WTC11 (cell line): ENCODE measurements around the gene HYAL1. TPM values are rescaled to one million over a fixed set of nuclear protein-coding genes. Genes with fewer than 3 reads are reported as not detected.
A peak's percentile ranks its signal among the peaks of the same experiment; 100 is the strongest.

Source experiments
- ATAC-seq: fragments of 200-7000 bp; cut with Tn5 transposase; 2 replicates; pipeline ENCODE4 v1.10.0; 2021; ENCODE audit warnings: mild to moderate bottlenecking, moderate library complexity
- CTCF ChIA-PET: fragments of 300-600 bp; sonication (Branson Sonifier 250); formaldehyde crosslinking; loops from one replicate; lab custom pipeline; 2021; ENCODE audit warnings: antibody characterized with exemption; lab: Charles Lee
- POLR2A ChIA-PET: fragments of 350-600 bp; sonication (Branson Sonifier 250); formaldehyde crosslinking; loops from one replicate; lab custom pipeline; 2021; ENCODE audit warnings: antibody characterized with exemption; lab: Charles Lee
- DNase-seq: peaks from one replicate; pipeline ENCODE4 v3.0.0; 2021; ENCODE audit warnings: low spot score
- H3K27ac Mint-ChIP-seq: 2 replicates; pipeline ENCODE4 v1.8.0; 2021; ENCODE audit warnings: mixed read lengths
- H3K27me3 Mint-ChIP-seq: 2 replicates; pipeline ENCODE4 v1.8.0; 2021; ENCODE audit warnings: low read depth, mild to moderate bottlenecking, moderate library complexity, mixed read lengths
- H3K36me3 Mint-ChIP-seq: 2 replicates; pipeline ENCODE4 v1.8.0; 2021; ENCODE audit warnings: mixed read lengths
- H3K4me1 Mint-ChIP-seq: 2 replicates; pipeline ENCODE4 v1.8.0; 2022; ENCODE audit warnings: mixed read lengths
- H3K4me3 Mint-ChIP-seq: 2 replicates; pipeline ENCODE4 v1.8.0; 2021; ENCODE audit warnings: mild to moderate bottlenecking, moderate library complexity, mixed read lengths
- H3K9me3 Mint-ChIP-seq: 2 replicates; pipeline ENCODE4 v1.8.0; 2021; ENCODE audit warnings: mixed read lengths
- CREB1 ChIP-seq: sonication (generic); formaldehyde crosslinking; IDR thresholded peaks from 2 replicates; pipeline ENCODE4 v1.8.0; 2023; ENCODE audit warnings: mild to moderate bottlenecking, missing genetic modification reagents
- ETV6 ChIP-seq: sonication (generic); formaldehyde crosslinking; IDR thresholded peaks from 2 replicates; pipeline ENCODE4 v1.8.1; 2022; ENCODE audit warnings: mild to moderate bottlenecking, missing genetic modification reagents
- FOXK1 ChIP-seq: sonication (generic); formaldehyde crosslinking; IDR thresholded peaks from 2 replicates; pipeline ENCODE4 v1.8.0; 2022; ENCODE audit warnings: mild to moderate bottlenecking, moderate library complexity, missing genetic modification reagents
- JUN ChIP-seq: sonication (generic); formaldehyde crosslinking; IDR thresholded peaks from 2 replicates; pipeline ENCODE4 v1.8.0; 2023; ENCODE audit warnings: mild to moderate bottlenecking, missing genetic modification reagents
- KAT7 ChIP-seq: sonication (generic); formaldehyde crosslinking; IDR thresholded peaks from 2 replicates; pipeline ENCODE4 v1.8.1; 2023; ENCODE audit warnings: missing genetic modification reagents, mild to moderate bottlenecking, borderline replicate concordance
- NFATC4 ChIP-seq: fragments of 250-450 bp; sonication (Bioruptor Pico); IDR thresholded peaks from 2 replicates; pipeline ENCODE4 v1.9.0; 2021; ENCODE audit warnings: mild to moderate bottlenecking
- NFE2L1 ChIP-seq: sonication (generic); formaldehyde crosslinking; IDR thresholded peaks from 2 replicates; pipeline ENCODE4 v1.8.1; 2023; ENCODE audit warnings: missing genetic modification reagents
- NFYB ChIP-seq: sonication (generic); formaldehyde crosslinking; conservative IDR thresholded peaks from 2 replicates; pipeline ENCODE4 v1.8.0; 2022; ENCODE audit warnings: low read depth, missing genetic modification reagents
- TEAD1 ChIP-seq: sonication (generic); formaldehyde crosslinking; IDR thresholded peaks from 2 replicates; pipeline ENCODE4 v1.8.0; 2022; ENCODE audit warnings: mild to moderate bottlenecking, missing genetic modification reagents
- TP53 ChIP-seq: sonication (generic); formaldehyde crosslinking; IDR thresholded peaks from 2 replicates; pipeline ENCODE4 v1.8.1; 2023; ENCODE audit warnings: mild to moderate bottlenecking, missing genetic modification reagents
- total RNA-seq: library from RNA; stranded (reverse); gene quantifications from 3 replicates; pipeline ENCODE4 v1.2.3, GENCODE V29; 2021
- TF ChIP-seq, protein P1 (sequence below): sonication (generic); formaldehyde crosslinking; IDR thresholded peaks from 2 replicates; pipeline ENCODE4 v1.8.1; 2022; ENCODE audit warnings: missing genetic modification reagents, borderline replicate concordance
- TF ChIP-seq, protein P2 (sequence below): sonication (generic); formaldehyde crosslinking; IDR thresholded peaks from 2 replicates; pipeline ENCODE4 v1.8.1; 2022; ENCODE audit warnings: mild to moderate bottlenecking, missing genetic modification reagents, moderate library complexity, borderline replicate concordance
- TF ChIP-seq, protein P3 (sequence below): sonication (generic); formaldehyde crosslinking; IDR thresholded peaks from 2 replicates; pipeline ENCODE4 v1.8.1; 2023; ENCODE audit warnings: mild to moderate bottlenecking, missing genetic modification reagents, moderate library complexity
- TF ChIP-seq, protein P4 (sequence below): sonication (generic); formaldehyde crosslinking; IDR thresholded peaks from 2 replicates; pipeline ENCODE4 v1.8.0; 2022; ENCODE audit warnings: mild to moderate bottlenecking, missing genetic modification reagents
- TF ChIP-seq, protein P5 (sequence below): sonication (generic); formaldehyde crosslinking; IDR thresholded peaks from 2 replicates; pipeline ENCODE4 v1.8.0; 2022; ENCODE audit warnings: missing genetic modification reagents
- TF ChIP-seq, protein P6 (sequence below): sonication (generic); formaldehyde crosslinking; IDR thresholded peaks from 2 replicates; pipeline ENCODE4 v1.8.0; 2022; ENCODE audit warnings: mild to moderate bottlenecking, missing genetic modification reagents
- TF ChIP-seq, protein P7 (sequence below): sonication (generic); formaldehyde crosslinking; IDR thresholded peaks from 2 replicates; pipeline ENCODE4 v1.8.1; 2023; ENCODE audit warnings: mild to moderate bottlenecking, missing genetic modification reagents
- TF ChIP-seq, protein P8 (sequence below): sonication (generic); formaldehyde crosslinking; IDR thresholded peaks from 2 replicates; pipeline ENCODE4 v1.8.0; 2022; ENCODE audit warnings: mild to moderate bottlenecking, missing genetic modification reagents

The HYAL1 gene
- total RNA-seq, 1 experiment from 2014 or later = 3.4 TPM

DNA sequence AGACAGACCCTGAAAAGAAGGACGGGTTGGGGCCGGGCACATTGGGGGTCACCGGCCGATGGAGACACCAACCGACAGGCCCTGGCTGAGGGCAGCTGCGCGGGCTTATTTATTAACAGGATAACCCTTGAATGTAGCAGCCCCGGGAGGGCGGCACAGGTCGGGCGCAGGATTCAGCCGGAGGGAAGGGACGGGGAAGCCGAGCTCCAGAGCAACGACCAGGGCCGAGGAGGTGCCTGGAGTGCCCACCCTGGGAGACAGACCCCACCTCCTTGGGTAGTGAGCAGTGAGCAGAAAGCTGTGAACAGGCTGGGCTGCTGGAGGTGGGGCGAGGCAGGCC, 26.6 kb downstream of the HYAL1 start:
- Mint-ChIP-seq H3K4me3 (no peak overlapping the region), H3K9me3 (no peaks in the 10 kb centered on the region), H3K27me3 (peaks cover 64% of the 10 kb centered on the region), H3K4me1 (peaks cover 21% of the 10 kb centered on the region), H3K36me3 (no peaks in the 10 kb centered on the region), H3K27ac (no peak overlapping the region)
- CTCF ChIA-PET = interaction anchor here (0.7 to 12.5 kb wide), 5 partner anchors 12 to 83 kb away, joined by 3 to 145 read pairs (median 55); partner anchors contain the start of genes GNAT1, HYAL3 and NAA80
- ATAC-seq = no peak
- no peak for DNase-seq
- POLR2A ChIA-PET = interaction anchor here (1.4 to 1.5 kb wide), 2 partner anchors 17 to 82 kb away, joined by 3 to 5 read pairs; no protein-coding TSS in a partner anchor
- no peak for TF ChIP-seq NFYB
- TF ChIP-seq NFATC4 (CRISPR knock-in tag) = no peak
- no peak for TF ChIP-seq TP53 (CRISPR knock-in tag)
- TF ChIP-seq, protein P1, sequence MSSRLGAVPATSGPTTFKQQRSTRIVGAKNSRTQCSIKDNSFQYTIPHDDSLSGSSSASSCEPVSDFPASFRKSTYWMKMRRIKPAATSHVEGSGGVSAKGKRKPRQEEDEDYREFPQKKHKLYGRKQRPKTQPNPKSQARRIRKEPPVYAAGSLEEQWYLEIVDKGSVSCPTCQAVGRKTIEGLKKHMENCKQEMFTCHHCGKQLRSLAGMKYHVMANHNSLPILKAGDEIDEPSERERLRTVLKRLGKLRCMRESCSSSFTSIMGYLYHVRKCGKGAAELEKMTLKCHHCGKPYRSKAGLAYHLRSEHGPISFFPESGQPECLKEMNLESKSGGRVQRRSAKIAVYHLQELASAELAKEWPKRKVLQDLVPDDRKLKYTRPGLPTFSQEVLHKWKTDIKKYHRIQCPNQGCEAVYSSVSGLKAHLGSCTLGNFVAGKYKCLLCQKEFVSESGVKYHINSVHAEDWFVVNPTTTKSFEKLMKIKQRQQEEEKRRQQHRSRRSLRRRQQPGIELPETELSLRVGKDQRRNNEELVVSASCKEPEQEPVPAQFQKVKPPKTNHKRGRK (CRISPR knock-in tag) = no peak

DNA sequence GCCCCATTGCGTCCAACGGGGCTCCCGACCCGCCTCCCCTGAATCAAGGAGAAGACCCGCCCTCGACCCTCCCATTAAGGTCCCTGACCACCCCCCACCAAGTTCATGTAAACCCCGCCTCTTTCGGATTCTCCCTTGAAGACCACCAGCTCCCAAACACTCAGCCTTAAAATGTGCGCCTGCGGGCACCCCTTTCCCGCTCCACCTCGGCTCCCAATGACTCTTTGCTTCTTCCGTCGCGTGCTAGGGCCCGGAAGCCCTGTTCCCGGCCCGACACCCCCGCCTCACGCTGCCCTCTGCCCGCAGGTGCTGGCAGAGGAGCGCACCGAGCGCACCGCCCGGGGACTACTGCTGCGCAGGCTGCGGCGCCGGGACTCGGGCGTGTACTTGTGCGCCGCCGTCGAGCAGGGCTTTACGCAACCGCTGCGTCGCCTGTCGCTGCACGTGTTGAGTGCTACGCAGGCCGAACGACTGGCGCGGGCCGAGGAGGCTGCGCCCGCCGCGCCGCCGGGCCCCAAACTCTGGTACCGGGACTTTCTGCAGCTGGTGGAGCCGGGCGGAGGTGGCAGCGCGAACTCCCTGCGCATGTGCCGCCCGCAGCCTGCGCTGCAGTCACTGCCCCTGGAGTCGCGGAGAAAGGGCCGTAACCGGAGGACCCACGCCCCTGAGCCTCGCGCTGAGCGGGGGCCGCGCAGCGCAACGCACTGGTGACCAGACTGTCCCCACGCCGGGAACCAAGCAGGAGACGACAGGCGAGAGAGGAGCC, 27.2 kb downstream of the HYAL1 start:
- Mint-ChIP-seq H3K27ac (no peak overlapping the region), H3K4me3 (peak overlapping the region; percentile 80), H3K9me3 (no peaks in the 10 kb centered on the region), H3K36me3 (no peaks in the 10 kb centered on the region), H3K4me1 (peaks cover 27% of the 10 kb centered on the region), H3K27me3 (peaks cover 64% of the 10 kb centered on the region)
- POLR2A ChIA-PET = interaction anchor here (0.6 to 1.5 kb wide), 4 partner anchors 16 to 137 kb away, joined by 3 to 5 read pairs (median 3); partner anchors contain the start of gene IFRD2
- ATAC-seq (peak; percentile 14), DNase-seq (peak; percentile 65)
- CTCF ChIA-PET = interaction anchor here (0.8 to 12.5 kb wide), 12 partner anchors 11 to 139 kb away, joined by 3 to 145 read pairs (median 18); partner anchors contain the start of genes GNAI2, GNAT1, HYAL2 and HYAL3
- TF ChIP-seq, protein P2, sequence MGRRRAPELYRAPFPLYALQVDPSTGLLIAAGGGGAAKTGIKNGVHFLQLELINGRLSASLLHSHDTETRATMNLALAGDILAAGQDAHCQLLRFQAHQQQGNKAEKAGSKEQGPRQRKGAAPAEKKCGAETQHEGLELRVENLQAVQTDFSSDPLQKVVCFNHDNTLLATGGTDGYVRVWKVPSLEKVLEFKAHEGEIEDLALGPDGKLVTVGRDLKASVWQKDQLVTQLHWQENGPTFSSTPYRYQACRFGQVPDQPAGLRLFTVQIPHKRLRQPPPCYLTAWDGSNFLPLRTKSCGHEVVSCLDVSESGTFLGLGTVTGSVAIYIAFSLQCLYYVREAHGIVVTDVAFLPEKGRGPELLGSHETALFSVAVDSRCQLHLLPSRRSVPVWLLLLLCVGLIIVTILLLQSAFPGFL = no peak
- TF ChIP-seq, protein P3, sequence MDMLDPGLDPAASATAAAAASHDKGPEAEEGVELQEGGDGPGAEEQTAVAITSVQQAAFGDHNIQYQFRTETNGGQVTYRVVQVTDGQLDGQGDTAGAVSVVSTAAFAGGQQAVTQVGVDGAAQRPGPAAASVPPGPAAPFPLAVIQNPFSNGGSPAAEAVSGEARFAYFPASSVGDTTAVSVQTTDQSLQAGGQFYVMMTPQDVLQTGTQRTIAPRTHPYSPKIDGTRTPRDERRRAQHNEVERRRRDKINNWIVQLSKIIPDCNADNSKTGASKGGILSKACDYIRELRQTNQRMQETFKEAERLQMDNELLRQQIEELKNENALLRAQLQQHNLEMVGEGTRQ (CRISPR knock-in tag) = no peak
- 0 out of 2 replicates have a peak, but pooled peaks have one; percentile 58 for TF ChIP-seq KAT7 (CRISPR knock-in tag)
- TF ChIP-seq NFE2L1 (CRISPR knock-in tag) = peak; percentile 27; the same call in 1 of the 2 replicates
- TF ChIP-seq, protein P1 (CRISPR knock-in tag) = no peak
- TF ChIP-seq ETV6 (CRISPR knock-in tag) = 0 out of 2 replicates have a peak, but pooled peaks have one; percentile 19
- peak; percentile 15; the same call in 1 of the 2 replicates for TF ChIP-seq CREB1 (CRISPR knock-in tag)
- TF ChIP-seq, protein P4, sequence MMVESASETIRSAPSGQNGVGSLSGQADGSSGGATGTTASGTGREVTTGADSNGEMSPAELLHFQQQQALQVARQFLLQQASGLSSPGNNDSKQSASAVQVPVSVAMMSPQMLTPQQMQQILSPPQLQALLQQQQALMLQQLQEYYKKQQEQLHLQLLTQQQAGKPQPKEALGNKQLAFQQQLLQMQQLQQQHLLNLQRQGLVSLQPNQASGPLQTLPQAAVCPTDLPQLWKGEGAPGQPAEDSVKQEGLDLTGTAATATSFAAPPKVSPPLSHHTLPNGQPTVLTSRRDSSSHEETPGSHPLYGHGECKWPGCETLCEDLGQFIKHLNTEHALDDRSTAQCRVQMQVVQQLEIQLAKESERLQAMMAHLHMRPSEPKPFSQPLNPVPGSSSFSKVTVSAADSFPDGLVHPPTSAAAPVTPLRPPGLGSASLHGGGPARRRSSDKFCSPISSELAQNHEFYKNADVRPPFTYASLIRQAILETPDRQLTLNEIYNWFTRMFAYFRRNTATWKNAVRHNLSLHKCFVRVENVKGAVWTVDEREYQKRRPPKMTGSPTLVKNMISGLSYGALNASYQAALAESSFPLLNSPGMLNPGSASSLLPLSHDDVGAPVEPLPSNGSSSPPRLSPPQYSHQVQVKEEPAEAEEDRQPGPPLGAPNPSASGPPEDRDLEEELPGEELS = peak; percentile 91
- TF ChIP-seq, protein P5, sequence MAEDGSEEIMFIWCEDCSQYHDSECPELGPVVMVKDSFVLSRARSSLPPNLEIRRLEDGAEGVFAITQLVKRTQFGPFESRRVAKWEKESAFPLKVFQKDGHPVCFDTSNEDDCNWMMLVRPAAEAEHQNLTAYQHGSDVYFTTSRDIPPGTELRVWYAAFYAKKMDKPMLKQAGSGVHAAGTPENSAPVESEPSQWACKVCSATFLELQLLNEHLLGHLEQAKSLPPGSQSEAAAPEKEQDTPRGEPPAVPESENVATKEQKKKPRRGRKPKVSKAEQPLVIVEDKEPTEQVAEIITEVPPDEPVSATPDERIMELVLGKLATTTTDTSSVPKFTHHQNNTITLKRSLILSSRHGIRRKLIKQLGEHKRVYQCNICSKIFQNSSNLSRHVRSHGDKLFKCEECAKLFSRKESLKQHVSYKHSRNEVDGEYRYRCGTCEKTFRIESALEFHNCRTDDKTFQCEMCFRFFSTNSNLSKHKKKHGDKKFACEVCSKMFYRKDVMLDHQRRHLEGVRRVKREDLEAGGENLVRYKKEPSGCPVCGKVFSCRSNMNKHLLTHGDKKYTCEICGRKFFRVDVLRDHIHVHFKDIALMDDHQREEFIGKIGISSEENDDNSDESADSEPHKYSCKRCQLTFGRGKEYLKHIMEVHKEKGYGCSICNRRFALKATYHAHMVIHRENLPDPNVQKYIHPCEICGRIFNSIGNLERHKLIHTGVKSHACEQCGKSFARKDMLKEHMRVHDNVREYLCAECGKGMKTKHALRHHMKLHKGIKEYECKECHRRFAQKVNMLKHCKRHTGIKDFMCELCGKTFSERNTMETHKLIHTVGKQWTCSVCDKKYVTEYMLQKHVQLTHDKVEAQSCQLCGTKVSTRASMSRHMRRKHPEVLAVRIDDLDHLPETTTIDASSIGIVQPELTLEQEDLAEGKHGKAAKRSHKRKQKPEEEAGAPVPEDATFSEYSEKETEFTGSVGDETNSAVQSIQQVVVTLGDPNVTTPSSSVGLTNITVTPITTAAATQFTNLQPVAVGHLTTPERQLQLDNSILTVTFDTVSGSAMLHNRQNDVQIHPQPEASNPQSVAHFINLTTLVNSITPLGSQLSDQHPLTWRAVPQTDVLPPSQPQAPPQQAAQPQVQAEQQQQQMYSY (CRISPR knock-in tag) = peak; percentile 40
- TF ChIP-seq JUN (CRISPR knock-in tag) = no peak
- TF ChIP-seq, protein P6, sequence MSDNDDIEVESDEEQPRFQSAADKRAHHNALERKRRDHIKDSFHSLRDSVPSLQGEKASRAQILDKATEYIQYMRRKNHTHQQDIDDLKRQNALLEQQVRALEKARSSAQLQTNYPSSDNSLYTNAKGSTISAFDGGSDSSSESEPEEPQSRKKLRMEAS (CRISPR knock-in tag) = peak; percentile 97
- TF ChIP-seq FOXK1 (CRISPR knock-in tag) = peak; percentile 36; the same call in 1 of the 2 replicates
- TF ChIP-seq, protein P7, sequence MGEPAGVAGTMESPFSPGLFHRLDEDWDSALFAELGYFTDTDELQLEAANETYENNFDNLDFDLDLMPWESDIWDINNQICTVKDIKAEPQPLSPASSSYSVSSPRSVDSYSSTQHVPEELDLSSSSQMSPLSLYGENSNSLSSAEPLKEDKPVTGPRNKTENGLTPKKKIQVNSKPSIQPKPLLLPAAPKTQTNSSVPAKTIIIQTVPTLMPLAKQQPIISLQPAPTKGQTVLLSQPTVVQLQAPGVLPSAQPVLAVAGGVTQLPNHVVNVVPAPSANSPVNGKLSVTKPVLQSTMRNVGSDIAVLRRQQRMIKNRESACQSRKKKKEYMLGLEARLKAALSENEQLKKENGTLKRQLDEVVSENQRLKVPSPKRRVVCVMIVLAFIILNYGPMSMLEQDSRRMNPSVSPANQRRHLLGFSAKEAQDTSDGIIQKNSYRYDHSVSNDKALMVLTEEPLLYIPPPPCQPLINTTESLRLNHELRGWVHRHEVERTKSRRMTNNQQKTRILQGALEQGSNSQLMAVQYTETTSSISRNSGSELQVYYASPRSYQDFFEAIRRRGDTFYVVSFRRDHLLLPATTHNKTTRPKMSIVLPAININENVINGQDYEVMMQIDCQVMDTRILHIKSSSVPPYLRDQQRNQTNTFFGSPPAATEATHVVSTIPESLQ (CRISPR knock-in tag) = no peak
- TF ChIP-seq, protein P8, sequence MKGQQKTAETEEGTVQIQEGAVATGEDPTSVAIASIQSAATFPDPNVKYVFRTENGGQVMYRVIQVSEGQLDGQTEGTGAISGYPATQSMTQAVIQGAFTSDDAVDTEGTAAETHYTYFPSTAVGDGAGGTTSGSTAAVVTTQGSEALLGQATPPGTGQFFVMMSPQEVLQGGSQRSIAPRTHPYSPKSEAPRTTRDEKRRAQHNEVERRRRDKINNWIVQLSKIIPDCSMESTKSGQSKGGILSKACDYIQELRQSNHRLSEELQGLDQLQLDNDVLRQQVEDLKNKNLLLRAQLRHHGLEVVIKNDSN (CRISPR knock-in tag) = peak; percentile 18; the same call in 1 of the 2 replicates
- peak; percentile 73; the same call in 1 of the 2 replicates for TF ChIP-seq TEAD1
